ENCODE results near the gene C12orf60. TPM values are rescaled to one million over a fixed set of nuclear protein-coding genes. Genes with fewer than 3 reads are reported as not detected.

C12orf60 gene
- total RNA-seq, 1 experiment from 2014 or later, result 1.9 TPM

- Histone ChIP-seq H2AK5ac (ENCODE audit: insufficient read length, low read length) (no peak within 1 kb of the TSS), H2BK20ac (ENCODE audit: low read depth, low read length, poor library complexity, severe bottlenecking) (no peak within 1 kb of the TSS), H4K91ac (ENCODE audit: insufficient read length, low read depth, low read length) (no peak within 1 kb of the TSS), H3K14ac (ENCODE audit: insufficient read depth, low read length) (no peak within 1 kb of the TSS), H3T11ph (ENCODE audit: low read length) (no peak within 1 kb of the TSS), H3K27me3 (ENCODE audit: insufficient read depth, low read length) (no peaks in the 10 kb centered on the region; the same call in 1 of the 2 replicates), H2BK15ac (ENCODE audit: low read depth, low read length) (no peak within 1 kb of the TSS; the same call in 1 of the 2 replicates), H3K79me2 (ENCODE audit: insufficient read depth, low read length) (no peaks in the 10 kb centered on the region), H2BK5ac (ENCODE audit: insufficient read length, low read length) (no peak within 1 kb of the TSS), H4K8ac (replicated peaks; ENCODE audit: insufficient read length, low read depth, low read length) (no peak within 1 kb of the TSS), H3K9me3 (ENCODE audit: control insufficient read depth, low read depth, low read length) (no peaks in the 10 kb centered on the region), H3K27ac (ENCODE audit: insufficient read length, low read depth, low read length) (no peak within 1 kb of the TSS), H3K23me2 (ENCODE audit: insufficient read length, low read depth, low read length, poor library complexity, severe bottlenecking) (no peaks in the 10 kb centered on the region), H3K9ac (ENCODE audit: extremely low read depth, insufficient read length, low read length) (no peak within 1 kb of the TSS), H4K5ac (ENCODE audit: insufficient read length, low read depth, low read length) (no peak within 1 kb of the TSS), H3K4me2 (ENCODE audit: insufficient read depth, insufficient read length, low read length) (no peak within 1 kb of the TSS), H3K23ac (ENCODE audit: insufficient read length, low read depth, low read length) (no peak within 1 kb of the TSS), H3K4ac (ENCODE audit: low read depth, low read length) (no peak within 1 kb of the TSS), H2BK12ac (ENCODE audit: insufficient read length, low read depth, low read length) (peak within 1 kb of the TSS; percentile 73), H3K18ac (ENCODE audit: insufficient read length, low read depth, low read length) (no peak within 1 kb of the TSS), H3K56ac (ENCODE audit: insufficient read length, low read depth, low read length) (no peak within 1 kb of the TSS), H3K79me1 (ENCODE audit: insufficient read depth, low read depth, low read length, poor library complexity, severe bottlenecking) (no peaks in the 10 kb centered on the region), H3K4me1 (ENCODE audit: insufficient read depth, low read length) (no peaks in the 10 kb centered on the region), H4K20me1 (ENCODE audit: control insufficient read depth, insufficient read depth, insufficient read length) (no peaks in the 10 kb centered on the region), H2AFZ (ENCODE audit: low read length) (no peak within 1 kb of the TSS), H2BK120ac (ENCODE audit: low read depth, low read length, poor library complexity, severe bottlenecking) (no peak within 1 kb of the TSS)
- WGBS (ENCODE audit: extremely low coverage, insufficient read length, low lambda C conversion rate), result no CpG with 5 or more reads among the region's 10 CpGs
- no peak for TF ChIP-seq CTCF (conservative IDR thresholded peaks at IDR 0.05)
- DNase-seq, result no peak
- Mint-ChIP-seq H3K27ac (peak within 1 kb of the TSS in 1 of 3 experiments; percentile 76; a peak in 1 of 7 replicates), H3K27me3 (ENCODE audit: low read depth) (no peaks in the 10 kb centered on the region), H3K4me1 (peaks cover 7 to 8% of the 10 kb centered on the region in 2 experiments; a peak in 3 of 4 replicates), H3K36me3 (ENCODE audit: insufficient read depth in 1 of 3, low read depth in 3 of 3) (peaks cover 0 to 10% (median 0%) of the 10 kb centered on the region in 3 experiments; a peak in 2 of 7 replicates), H3K4me3 (no peak within 1 kb of the TSS), H3K9me3 (peaks cover 7% of the 10 kb centered on the region in 2 experiments)
These were observed 40.0 kb downstream of the C12orf60 start, which contains the start of gene ART4 for GRCh38 chr12:14843425-14843887. ART4 (minus strand) TSS chr12:14843526; CDS start chr12:14843113, 413 bp downstream.
